ENCODE data around the gene TMEM258. TPM values are rescaled to one million over a fixed set of nuclear protein-coding genes. Genes with fewer than 3 reads are reported as not detected.

Gene TMEM258
- total and polyA plus RNA-seq, 9 of the 15 experiments (the other 6 are each of a cell fraction or from before 2014, with no cell fraction given), result 97.2 to 856 (median 231) TPM

- TF ChIP-seq, protein P1, sequence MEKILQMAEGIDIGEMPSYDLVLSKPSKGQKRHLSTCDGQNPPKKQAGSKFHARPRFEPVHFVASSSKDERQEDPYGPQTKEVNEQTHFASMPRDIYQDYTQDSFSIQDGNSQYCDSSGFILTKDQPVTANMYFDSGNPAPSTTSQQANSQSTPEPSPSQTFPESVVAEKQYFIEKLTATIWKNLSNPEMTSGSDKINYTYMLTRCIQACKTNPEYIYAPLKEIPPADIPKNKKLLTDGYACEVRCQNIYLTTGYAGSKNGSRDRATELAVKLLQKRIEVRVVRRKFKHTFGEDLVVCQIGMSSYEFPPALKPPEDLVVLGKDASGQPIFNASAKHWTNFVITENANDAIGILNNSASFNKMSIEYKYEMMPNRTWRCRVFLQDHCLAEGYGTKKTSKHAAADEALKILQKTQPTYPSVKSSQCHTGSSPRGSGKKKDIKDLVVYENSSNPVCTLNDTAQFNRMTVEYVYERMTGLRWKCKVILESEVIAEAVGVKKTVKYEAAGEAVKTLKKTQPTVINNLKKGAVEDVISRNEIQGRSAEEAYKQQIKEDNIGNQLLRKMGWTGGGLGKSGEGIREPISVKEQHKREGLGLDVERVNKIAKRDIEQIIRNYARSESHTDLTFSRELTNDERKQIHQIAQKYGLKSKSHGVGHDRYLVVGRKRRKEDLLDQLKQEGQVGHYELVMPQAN (IDR thresholded peaks at IDR 0.05; ENCODE audit: borderline replicate concordance), result no peak
- peak; percentile 67; the same call in 1 of the 2 replicates for TF ChIP-seq BACH1 (tag; IDR thresholded peaks at IDR 0.05)
- TF ChIP-seq FUS (optimal IDR thresholded peaks at IDR 0.05; ENCODE audit: low read depth, low read length), result no peak
- TF ChIP-seq CBX1 (IDR thresholded peaks at IDR 0.05; ENCODE audit: low read depth), result no peak
- TF ChIP-seq STAT5A (IDR thresholded peaks at IDR 0.05; ENCODE audit: borderline replicate concordance, low read length), result peak; percentile 63; the same call in 1 of the 2 replicates
- TF ChIP-seq, protein P2, sequence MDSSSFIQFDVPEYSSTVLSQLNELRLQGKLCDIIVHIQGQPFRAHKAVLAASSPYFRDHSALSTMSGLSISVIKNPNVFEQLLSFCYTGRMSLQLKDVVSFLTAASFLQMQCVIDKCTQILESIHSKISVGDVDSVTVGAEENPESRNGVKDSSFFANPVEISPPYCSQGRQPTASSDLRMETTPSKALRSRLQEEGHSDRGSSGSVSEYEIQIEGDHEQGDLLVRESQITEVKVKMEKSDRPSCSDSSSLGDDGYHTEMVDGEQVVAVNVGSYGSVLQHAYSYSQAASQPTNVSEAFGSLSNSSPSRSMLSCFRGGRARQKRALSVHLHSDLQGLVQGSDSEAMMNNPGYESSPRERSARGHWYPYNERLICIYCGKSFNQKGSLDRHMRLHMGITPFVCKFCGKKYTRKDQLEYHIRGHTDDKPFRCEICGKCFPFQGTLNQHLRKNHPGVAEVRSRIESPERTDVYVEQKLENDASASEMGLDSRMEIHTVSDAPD (CRISPR knock-in tag; IDR thresholded peaks at IDR 0.05), result no peak
- TF ChIP-seq POLR2B (IDR thresholded peaks at IDR 0.05; ENCODE audit: low read depth, partially characterized antibody), result peak; percentile 23
- no peak for TF ChIP-seq XRCC3 (IDR thresholded peaks at IDR 0.05)
- no peak for TF ChIP-seq TAF9B (IDR thresholded peaks at IDR 0.05; ENCODE audit: partially characterized antibody)
- no peak for TF ChIP-seq NCOA2 (IDR thresholded peaks at IDR 0.05; ENCODE audit: partially characterized antibody in 2 of 2)
- peak; percentile 43 for TF ChIP-seq ASH1L (IDR thresholded peaks at IDR 0.05; ENCODE audit: borderline replicate concordance, low read depth, partially characterized antibody)
- TF ChIP-seq SMAD4 (CRISPR knock-in tag; conservative IDR thresholded peaks at IDR 0.05), result peak; percentile 91
- TF ChIP-seq CREB3 (tag; conservative IDR thresholded peaks at IDR 0.05; ENCODE audit: low read depth), result peak; percentile 97
- no peak; the same call in 1 of the 2 replicates for TF ChIP-seq HBP1 (CRISPR knock-in tag; IDR thresholded peaks at IDR 0.05)
- TF ChIP-seq ZNF384 (IDR thresholded peaks at IDR 0.05; ENCODE audit: low read depth, low read length), result no peak
- TF ChIP-seq ZNF280B (CRISPR knock-in tag; IDR thresholded peaks at IDR 0.05), result no peak
- TF ChIP-seq ZFX (CRISPR knock-in tag; IDR thresholded peaks at IDR 0.05), result peak; percentile 61
- peak; percentile 42; the same call in 1 of the 2 replicates for TF ChIP-seq KLF13 (tag; IDR thresholded peaks at IDR 0.05; ENCODE audit: borderline replicate concordance, low read depth)
- no peak for TF ChIP-seq ZNF507 (tag; conservative IDR thresholded peaks at IDR 0.05)
- peak; percentile 56 for TF ChIP-seq KLF1 (tag; IDR thresholded peaks at IDR 0.05)
- no peak for TF ChIP-seq CREBBP (IDR thresholded peaks at IDR 0.05; ENCODE audit: low read depth, low read length)
Observed at GRCh38 chr11:61834278-61835048, 42.1 kb upstream of the TMEM258 start (continued).

Data from K562 (cell line).